Right lobe of liver (tissue), 6 donors: ENCODE data around the gene SUSD2. TPM values are rescaled to one million over a fixed set of nuclear protein-coding genes. Genes with fewer than 3 reads are reported as not detected.

ENCODE experiments used
- ATAC-seq, 4 donors: fragments of 200-7000 bp; cut with Tn5 transposase; one replicate each; pipeline ENCODE4 v1.9.1; 2020; ENCODE audit warnings: mild to moderate bottlenecking in 4 of 4, moderate library complexity in 4 of 4
- DNase-seq, 3 donors: peaks; one replicate each; pipeline ENCODE4 v3.0.0-alpha.2; 2020
- H3K27ac ChIP-seq, 3 donors: fragments of 200-600 bp; one replicate each; pipeline ENCODE4 v1.8.0; 2022
- H3K27me3 ChIP-seq, 2 donors: fragments of 200-600 bp; one replicate each; pipeline ENCODE4 v1.8.0; 2022
- H3K36me3 ChIP-seq, 4 donors: fragments of 200-600 bp; sonication (generic) in 1 of 4; one replicate each; pipeline versions ENCODE4 v1.5.1 to v1.8.0; 2017 to 2022; ENCODE audit warnings: control low read depth in 1 of 4
- H3K4me1 ChIP-seq, 4 donors: fragments of 200-600 bp; sonication (generic) in 1 of 4; one replicate each; pipeline versions ENCODE4 v1.5.1 to v1.8.0; 2017 to 2022; ENCODE audit warnings: control low read depth in 1 of 4
- H3K4me3 ChIP-seq, 3 donors: fragments of 200-600 bp; one replicate each; pipeline ENCODE4 v1.8.0; 2022
- H3K9me3 ChIP-seq, 4 donors: fragments of 200-600 bp; sonication (generic) in 1 of 4; one replicate each; pipeline versions ENCODE4 v1.5.1 to v1.8.0; 2017 to 2022; ENCODE audit warnings: control low read depth in 1 of 4
- CTCF ChIP-seq, 4 donors: fragments of 200-600 bp in 3 of 4; fragments of 450-650 bp in 1 of 4; IDR thresholded peaks; one replicate each; pipeline versions ENCODE4 v1.5.1 to v1.8.0; 2016 to 2022; ENCODE audit warnings: antibody characterized with exemption in 4 of 4, mild to moderate bottlenecking in 2 of 4
- POLR2A ChIP-seq: fragments of 450-650 bp; IDR thresholded peaks from one replicate; pipeline ENCODE4 v1.6.1; 2017; ENCODE audit warnings: antibody characterized with exemption, mild to moderate bottlenecking
- WGBS: methylation state at CpG from one replicate; pipeline ENCODE4 v1.1.6; 2018; ENCODE audit warnings: low coverage, low lambda C conversion rate; ENCODE audit not compliant: insufficient coverage; ENCODE audit errors: missing lambda C conversion rate; 5-methylcytosine and 5-hydroxymethylcytosine counted together
- intact Hi-C, 2 donors: fragments of 100-400 bp; cut with DNase I; formaldehyde crosslinking; loops; one replicate each; pipeline versions ENCODE4 v1.11.2 to v1.14.1; 2022
- total RNA-seq, 6 experiments: library from RNA; depleted of rRNA in 2 of 6; stranded (reverse); fragments of >200 nt in 2 of 6; fragmentation: NEBNext Ultra II Directional in 3 of 6; extraction: Animal tissue kit (Norgen Biotek cat#: 25700) in 3 of 6; gene quantifications; one replicate each; pipeline versions ENCODE4 v1.1.0 to v1.2.4, GENCODE V29; 2016 to 2023
- donor health status: DM: no; HTN: yes; CAD: no.
- donor health status: DM: no; HTN: no; CAD: no.
- donor health status: DM: no; HTN: no; CAD: no.
- donor health status: DM: no; HTN: yes; CAD: no.
- donor health status: DM: no; HTN: yes; CAD: no.

Gene SUSD2
- total RNA-seq, 6 experiments from 2014 or later: 0.61 to 6.8 (median 2.0) TPM

- Histone ChIP-seq H3K27me3 (no peaks in the 10 kb centered on the region), H3K4me1 (peaks cover 0 to 9% (median 2%) of the 10 kb centered on the region in 4 donors), H3K27ac (no peak overlapping the region), H3K36me3 (no peaks in the 10 kb centered on the region), H3K4me3 (no peak overlapping the region), H3K9me3 (no peaks in the 10 kb centered on the region)
- ATAC-seq (no peak), DNase-seq (no peak)
- TF ChIP-seq POLR2A: no peak
- TF ChIP-seq CTCF (IDR thresholded peaks at IDR 0.05): no peak
- WGBS: 83% methylated on average over 1 of the region's 2 CpGs
- intact Hi-C loops: no loop called here
Measured at GRCh38 chr22:24159650-24160049, 21.6 kb upstream of the SUSD2 start.

DNA sequence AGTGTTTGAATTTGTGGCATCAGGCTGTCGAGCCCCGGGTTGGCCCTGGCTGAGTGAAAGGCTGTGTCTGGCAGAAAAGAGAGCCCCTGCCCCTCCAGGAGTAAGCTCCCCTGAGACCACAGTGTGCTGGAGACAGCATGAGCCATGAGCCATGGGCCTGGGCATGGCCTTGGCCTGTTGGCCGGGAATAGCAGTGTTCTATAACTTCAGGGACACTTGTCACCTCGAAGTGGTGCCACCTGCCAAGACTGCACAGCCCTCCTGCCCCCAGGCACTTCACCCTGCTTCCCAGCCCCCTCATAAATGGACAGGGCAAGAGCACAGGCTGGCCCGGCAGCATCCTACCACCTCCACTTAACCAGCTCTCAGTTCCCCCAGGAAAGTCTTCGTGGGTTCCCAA, 20.7 kb upstream of the SUSD2 start:
- H3K36me3 ChIP-seq: peaks cover 0 to 2% (median 0%) of the 10 kb centered on the region in 4 donors
- DNase-seq: no peak
- no peaks in the 10 kb centered on the region for H3K27me3 ChIP-seq
- peaks cover 0 to 4% (median 0%) of the 10 kb centered on the region in 4 donors for H3K4me1 ChIP-seq
- TF ChIP-seq CTCF (IDR thresholded peaks at IDR 0.05) (no peak), POLR2A (no peak)
- no peak overlapping the region for H3K4me3 ChIP-seq
- WGBS: no CpG with 5 or more reads among the region's 6 CpGs
- ATAC-seq: no peak
- no peak overlapping the region for H3K27ac ChIP-seq
- H3K9me3 ChIP-seq: no peaks in the 10 kb centered on the region
- intact Hi-C loops: no loop called here

GRCh38 chr22:24161485-24161884, 19.8 kb upstream of the SUSD2 start:
- WGBS: 76% methylated on average over 3 of the region's 7 CpGs
- intact Hi-C loops: no loop called here
- Histone ChIP-seq H3K9me3 (no peaks in the 10 kb centered on the region), H3K27me3 (no peaks in the 10 kb centered on the region), H3K4me3 (no peak overlapping the region), H3K27ac (no peak overlapping the region), H3K36me3 (peaks cover 0 to 5% (median 0%) of the 10 kb centered on the region in 4 donors), H3K4me1 (peaks cover 0 to 3% (median 0%) of the 10 kb centered on the region in 4 donors)
- TF ChIP-seq POLR2A (no peak), CTCF (IDR thresholded peaks at IDR 0.05) (no peak)
- no peak for DNase-seq
- no peak for ATAC-seq

GRCh38 chr22:24161909-24162308, 19.4 kb upstream of the SUSD2 start:
- H3K27me3 ChIP-seq: no peaks in the 10 kb centered on the region
- peaks cover 0 to 8% (median 0%) of the 10 kb centered on the region in 4 donors for H3K36me3 ChIP-seq
- intact Hi-C loops: no loop called here
- peak in 2 of 3 donors; percentile 54 to 63 for DNase-seq
- TF ChIP-seq POLR2A: no peak
- TF ChIP-seq CTCF (IDR thresholded peaks at IDR 0.05): no peak
- H3K9me3 ChIP-seq: no peaks in the 10 kb centered on the region
- H3K4me1 ChIP-seq: no peaks in the 10 kb centered on the region
- 69% methylated on average over 3 of the region's 6 CpGs for WGBS
- peak in 3 of 4 donors; percentile 3 to 57 (median 41) for ATAC-seq
- no peak overlapping the region for H3K4me3 ChIP-seq
- no peak overlapping the region for H3K27ac ChIP-seq

- WGBS: 44% methylated on average over 3 of the region's 6 CpGs
- intact Hi-C loops: no loop called here
- H3K27ac ChIP-seq: no peak overlapping the region
Measured at GRCh38 chr22:24162436-24162835, 18.9 kb upstream of the SUSD2 start.

More at GRCh38 chr22:24162436-24162835, 18.9 kb upstream of the SUSD2 start:
- Histone ChIP-seq H3K27me3 (no peaks in the 10 kb centered on the region), H3K36me3 (peaks cover 0 to 13% (median 2%) of the 10 kb centered on the region in 4 donors), H3K4me1 (no peaks in the 10 kb centered on the region), H3K9me3 (no peaks in the 10 kb centered on the region), H3K4me3 (no peak overlapping the region)
- DNase-seq (no peak), ATAC-seq (no peak)
- TF ChIP-seq CTCF (IDR thresholded peaks at IDR 0.05) (no peak), POLR2A (no peak)
